Osteocyte (in vitro differentiated cells): ENCODE measurements around the gene PROSER3. TPM values are rescaled to one million over a fixed set of nuclear protein-coding genes. Genes with fewer than 3 reads are reported as not detected.
"Not testable (repeated sequence)": the region's sequence is repeated elsewhere in the genome, so short reads cannot be mapped to it uniquely, and the experiment has no call there.

Experiments
- DNase-seq: peaks from one replicate; pipeline ENCODE4 v3.0.0; 2021; ENCODE audit warnings: mixed read lengths; ENCODE audit not compliant: unreplicated experiment; ENCODE audit errors: extremely low spot score
- H3K27ac Mint-ChIP-seq: one replicate; pipeline ENCODE4 v1.8.0; 2021; ENCODE audit warnings: mild to moderate bottlenecking, mixed read lengths; ENCODE audit not compliant: unreplicated experiment
- H3K27me3 Mint-ChIP-seq: one replicate; pipeline ENCODE4 v1.8.0; 2021; ENCODE audit warnings: mixed read lengths; ENCODE audit not compliant: unreplicated experiment
- H3K36me3 Mint-ChIP-seq: one replicate; pipeline ENCODE4 v1.8.0; 2021; ENCODE audit warnings: mixed read lengths; ENCODE audit not compliant: unreplicated experiment
- H3K4me1 Mint-ChIP-seq: one replicate; pipeline ENCODE4 v1.8.0; 2021; ENCODE audit warnings: mixed read lengths; ENCODE audit not compliant: unreplicated experiment
- H3K4me3 Mint-ChIP-seq: one replicate; pipeline ENCODE4 v1.8.0; 2021; ENCODE audit warnings: mild to moderate bottlenecking, moderate library complexity, mixed read lengths; ENCODE audit not compliant: unreplicated experiment
- H3K9me3 Mint-ChIP-seq: one replicate; pipeline ENCODE4 v1.8.0; 2021; ENCODE audit warnings: mixed read lengths; ENCODE audit not compliant: unreplicated experiment
- CTCF ChIP-seq: fragments of 200-600 bp; sonication (generic); IDR thresholded peaks from 2 replicates; pipeline ENCODE4 v1.5.0; 2021; ENCODE audit warnings: antibody characterized with exemption, mild to moderate bottlenecking, moderate library complexity
- total RNA-seq: library from RNA; stranded (reverse); gene quantifications from 2 replicates; pipeline ENCODE4 v1.2.1, GENCODE V29; 2021

PROSER3 gene
- total RNA-seq, 1 donor from 2014 or later: 20.9 TPM

GRCh38 chr19:35764432-35765315, 6.7 kb downstream of the PROSER3 start:
- peaks cover 7% of the 10 kb centered on the region for H3K36me3 Mint-ChIP-seq
- no peaks in the 10 kb centered on the region for H3K27me3 Mint-ChIP-seq
- no peaks in the 10 kb centered on the region for H3K9me3 Mint-ChIP-seq
- H3K4me1 Mint-ChIP-seq: no peaks in the 10 kb centered on the region
- TF ChIP-seq CTCF: no peak
- DNase-seq: no peak
- H3K4me3 Mint-ChIP-seq: no peak overlapping the region
- no peak overlapping the region for H3K27ac Mint-ChIP-seq

- H3K27me3 Mint-ChIP-seq: no peaks in the 10 kb centered on the region
- H3K36me3 Mint-ChIP-seq: peaks cover 7% of the 10 kb centered on the region
- no peaks in the 10 kb centered on the region for H3K4me1 Mint-ChIP-seq
- no peak for DNase-seq
- H3K9me3 Mint-ChIP-seq: no peaks in the 10 kb centered on the region
- no peak for TF ChIP-seq CTCF
- no peak overlapping the region for H3K4me3 Mint-ChIP-seq
- no peak overlapping the region for H3K27ac Mint-ChIP-seq
Measured at GRCh38 chr19:35766571-35767104, 8.7 kb downstream of the PROSER3 start.

GRCh38 chr19:35767288-35768081, 9.5 kb downstream of the PROSER3 start:
- no peak for DNase-seq
- no peaks in the 10 kb centered on the region for H3K4me1 Mint-ChIP-seq
- H3K27ac Mint-ChIP-seq: no peak overlapping the region
- peaks cover 2% of the 10 kb centered on the region for H3K36me3 Mint-ChIP-seq
- no peak overlapping the region for H3K4me3 Mint-ChIP-seq
- no peaks in the 10 kb centered on the region for H3K9me3 Mint-ChIP-seq
- H3K27me3 Mint-ChIP-seq: no peaks in the 10 kb centered on the region
- TF ChIP-seq CTCF: no peak

GRCh38 chr19:35768082-35768421, 10.1 kb downstream of the PROSER3 start:
- Mint-ChIP-seq H3K27ac (no peak overlapping the region), H3K4me1 (no peaks in the 10 kb centered on the region), H3K4me3 (no peak overlapping the region), H3K9me3 (no peaks in the 10 kb centered on the region), H3K36me3 (peaks cover 2% of the 10 kb centered on the region), H3K27me3 (no peaks in the 10 kb centered on the region)
- no peak for DNase-seq
- no peak for TF ChIP-seq CTCF

GRCh38 chr19:35772362-35772761, 14.4 kb downstream of the PROSER3 start:
- H3K27me3 Mint-ChIP-seq, DNase-seq, H3K27ac Mint-ChIP-seq, H3K36me3 Mint-ChIP-seq, H3K9me3 Mint-ChIP-seq, H3K4me3 Mint-ChIP-seq: not testable (repeated sequence)
- H3K4me1 Mint-ChIP-seq: peaks cover 24% of the 10 kb centered on the region
